Measurements from ENCODE around the gene NPAS3.

GRCh38 chr14:33647385-33647786, 708.7 kb downstream of the NPAS3 start:
- no peak for TF ChIP-seq POLR2A (IDR thresholded peaks at IDR 0.05)
- no peak for TF ChIP-seq CTCF (IDR thresholded peaks at IDR 0.05)
